HepG2 (cell line): ENCODE results near the gene ABL2. TPM values are rescaled to one million over a fixed set of nuclear protein-coding genes. Genes with fewer than 3 reads are reported as not detected.

Experiments
- ARID3A ChIP-seq: IDR thresholded peaks from 2 replicates; pipeline ENCODE4 v1.6.1; 2012; ENCODE audit warnings: low read depth, low read length, improper control_type of control experiment
- ASH2L ChIP-seq: fragments of 300-600, 200-600 bp; sonication (generic); IDR thresholded peaks from 2 replicates; pipeline ENCODE4 v1.7.0; 2017; ENCODE audit warnings: low read depth, mild to moderate bottlenecking, moderate library complexity, mixed read lengths, low read length; ENCODE audit not compliant: insufficient read length
- ATF7-NPFF ChIP-seq: sonication (generic); formaldehyde crosslinking; IDR thresholded peaks from 2 replicates; pipeline ENCODE4 v1.8.1; 2023; ENCODE audit warnings: mild to moderate bottlenecking, low read depth, missing genetic modification reagents, moderate library complexity
- BRF2 ChIP-seq: sonication (generic); formaldehyde crosslinking; IDR thresholded peaks from 2 replicates; pipeline ENCODE4 v1.8.1; 2022; ENCODE audit warnings: mild to moderate bottlenecking, missing genetic modification reagents
- CENPT ChIP-seq: sonication (generic); formaldehyde crosslinking; IDR thresholded peaks from 2 replicates; pipeline ENCODE4 v1.8.0; 2022; ENCODE audit warnings: low read depth, mild to moderate bottlenecking, moderate library complexity, missing genetic modification reagents
- CERS6 ChIP-seq: sonication (generic); formaldehyde crosslinking; IDR thresholded peaks from 2 replicates; pipeline ENCODE4 v1.5.0; 2020; ENCODE audit warnings: missing genetic modification reagents
- CREM ChIP-seq, 2 experiments: sonication (generic) in 1 of 2; formaldehyde crosslinking in 1 of 2; IDR thresholded peaks; 2 replicates each; pipeline versions ENCODE4 v1.4.0 to v1.6.1; 2016 to 2020; ENCODE audit warnings: antibody characterized with exemption in 1 of 2, mild to moderate bottlenecking in 1 of 2, missing genetic modification reagents in 1 of 2
- DNMT1 ChIP-seq: sonication (generic); formaldehyde crosslinking; IDR thresholded peaks from 2 replicates; pipeline ENCODE4 v1.5.1; 2020; ENCODE audit warnings: mild to moderate bottlenecking, missing genetic modification reagents
- FOXK2 ChIP-seq: fragments of 450-650 bp; IDR thresholded peaks from 2 replicates; pipeline ENCODE4 v1.6.1; 2016
- GPN1 ChIP-seq: sonication (generic); formaldehyde crosslinking; IDR thresholded peaks from 2 replicates; pipeline ENCODE4 v1.5.1; 2020; ENCODE audit warnings: missing genetic modification reagents, borderline replicate concordance
- HMG20B ChIP-seq: conservative IDR thresholded peaks from 2 replicates; pipeline ENCODE4 v1.6.1; 2016; ENCODE audit warnings: missing genetic modification reagents, missing compliant biosample characterization
- IKZF1 ChIP-seq: fragments of 450-650 bp; IDR thresholded peaks from 2 replicates; pipeline ENCODE4 v1.7.1; 2016
- KAT8 ChIP-seq: IDR thresholded peaks from 2 replicates; pipeline ENCODE4 v1.6.1; 2016; ENCODE audit warnings: missing genetic modification reagents, missing compliant biosample characterization
- KDM5B ChIP-seq: sonication (generic); formaldehyde crosslinking; IDR thresholded peaks from 2 replicates; pipeline ENCODE4 v1.4.0; 2020; ENCODE audit warnings: missing genetic modification reagents, mild to moderate bottlenecking, borderline replicate concordance
- LCORL ChIP-seq, 2 experiments: fragments of 450-650 bp in 1 of 2; sonication (generic) in 1 of 2; formaldehyde crosslinking in 1 of 2; IDR thresholded peaks; 2 replicates each; pipeline versions ENCODE4 v1.5.0 to v1.6.1; 2017 to 2020; ENCODE audit warnings: antibody characterized with exemption in 1 of 2, missing genetic modification reagents in 1 of 2
- MIER3 ChIP-seq: IDR thresholded peaks from 2 replicates; pipeline ENCODE4 v1.6.1; 2016; ENCODE audit warnings: missing compliant biosample characterization, borderline replicate concordance
- MYNN ChIP-seq: sonication (generic); formaldehyde crosslinking; IDR thresholded peaks from 2 replicates; pipeline ENCODE4 v1.4.0; 2020; ENCODE audit warnings: mild to moderate bottlenecking, low read depth, missing genetic modification reagents
- PCBP1 ChIP-seq: fragments of 200-400 bp; formaldehyde crosslinking; IDR thresholded peaks from 2 replicates; pipeline ENCODE4 v1.6.1; 2017; ENCODE audit warnings: mild to moderate bottlenecking, low read depth, low read length, borderline replicate concordance
- RARA ChIP-seq: IDR thresholded peaks from 2 replicates; pipeline ENCODE4 v1.6.1; 2016; ENCODE audit warnings: missing genetic modification reagents, missing compliant biosample characterization
- RCOR2 ChIP-seq: IDR thresholded peaks from 2 replicates; pipeline ENCODE4 v1.6.1; 2016; ENCODE audit warnings: missing biosample characterization, missing genetic modification reagents
- SMAD1 ChIP-seq: sonication (generic); formaldehyde crosslinking; IDR thresholded peaks from 2 replicates; pipeline ENCODE4 v1.4.0; 2020; ENCODE audit warnings: missing genetic modification reagents, low read depth, mild to moderate bottlenecking, borderline replicate concordance
- STAT5B ChIP-seq: sonication (generic); formaldehyde crosslinking; IDR thresholded peaks from 2 replicates; pipeline ENCODE4 v1.4.0; 2020; ENCODE audit warnings: missing genetic modification reagents
- TCF7L2 ChIP-seq: IDR thresholded peaks from 2 replicates; pipeline ENCODE4 v1.6.1; 2011; ENCODE audit warnings: mild to moderate bottlenecking, low read depth, low read length, moderate library complexity
- U2AF2 ChIP-seq: fragments of 200-400 bp; formaldehyde crosslinking; IDR thresholded peaks from 2 replicates; pipeline ENCODE4 v1.6.1; 2017; ENCODE audit warnings: low read depth, mild to moderate bottlenecking, low read length
- ZBTB7A ChIP-seq: sonication (generic); formaldehyde crosslinking; IDR thresholded peaks from 2 replicates; pipeline ENCODE4 v1.8.0; 2022; ENCODE audit warnings: mild to moderate bottlenecking, missing genetic modification reagents
- ZNF160 ChIP-seq: sonication (generic); formaldehyde crosslinking; IDR thresholded peaks from 2 replicates; pipeline ENCODE4 v1.8.0; 2022; ENCODE audit warnings: mild to moderate bottlenecking, inconsistent platforms, missing genetic modification reagents
- ZNF224 ChIP-seq: sonication (generic); formaldehyde crosslinking; IDR thresholded peaks from 2 replicates; pipeline ENCODE4 v1.5.0; 2020; ENCODE audit warnings: mild to moderate bottlenecking, missing genetic modification reagents
- ZNF230 ChIP-seq: sonication (generic); formaldehyde crosslinking; IDR thresholded peaks from 2 replicates; pipeline ENCODE4 v1.4.0; 2020; ENCODE audit warnings: mild to moderate bottlenecking, missing genetic modification reagents
- ZNF326 ChIP-seq: sonication (generic); formaldehyde crosslinking; IDR thresholded peaks from 2 replicates; pipeline ENCODE4 v1.4.0; 2020; ENCODE audit warnings: missing genetic modification reagents, borderline replicate concordance
- ZNF501 ChIP-seq: sonication (generic); formaldehyde crosslinking; IDR thresholded peaks from 2 replicates; pipeline ENCODE4 v1.5.1; 2020; ENCODE audit warnings: mild to moderate bottlenecking, moderate library complexity, missing genetic modification reagents
- ZNF761 ChIP-seq: sonication (generic); formaldehyde crosslinking; conservative IDR thresholded peaks from 2 replicates; pipeline ENCODE4 v1.4.0; 2020; ENCODE audit warnings: mild to moderate bottlenecking, missing genetic modification reagents
- polyA plus RNA-seq, 8 experiments: library from polyadenylated mRNA; depleted of rRNA in 3 of 8; stranded (reverse) in 7 of 8; unstranded in 1 of 8; fragments of >200 nt; fragmentation: Illumina TruSeq in 4 of 8; extraction: Trizol in 4 of 8; gene quantifications; 2 replicates each; pipeline versions ENCODE4 v1.2.1 to v1.2.3, GENCODE V29; 2011 to 2016; ENCODE audit warnings: low read depth in 4 of 8, missing spikeins in 1 of 8, mixed read lengths in 1 of 8; ENCODE audit not compliant: insufficient read depth in 1 of 8
- total RNA-seq, 5 experiments: library from RNA; depleted of rRNA; stranded (reverse); fragments of >200 nt; fragmentation: Illumina TruSeq; extraction: Trizol; gene quantifications; 2 replicates each; pipeline ENCODE4 v1.2.3, GENCODE V29; 2016; ENCODE audit warnings: low read depth in 1 of 5

The ABL2 gene
- total and polyA plus RNA-seq, 2 of the 13 experiments (the other 11 are each of a cell fraction or from before 2014, with no cell fraction given) = 5.8 to 6.0 TPM

GRCh38 chr1:179226738-179227137 lies 2.7 kb downstream of the ABL2 start (continued):
- TF ChIP-seq DNMT1 (CRISPR knock-in tag) = no peak
- TF ChIP-seq U2AF2 = no peak
- no peak for TF ChIP-seq STAT5B (CRISPR knock-in tag)
- no peak for TF ChIP-seq KDM5B
- TF ChIP-seq RCOR2 (CRISPR knock-in tag) = peak; percentile 79
- TF ChIP-seq BRF2 (CRISPR knock-in tag) = no peak
- TF ChIP-seq TCF7L2 = no peak
- TF ChIP-seq ZBTB7A (CRISPR knock-in tag) = no peak
- TF ChIP-seq ZNF761 (CRISPR knock-in tag) = 0 out of 2 replicates have a peak, but pooled peaks have one; percentile 23
- TF ChIP-seq ZNF326 (CRISPR knock-in tag) = no peak
- TF ChIP-seq ZNF230 (CRISPR knock-in tag) = no peak
- TF ChIP-seq GPN1 = no peak
- TF ChIP-seq ZNF160 (CRISPR knock-in tag) = no peak
- no peak for TF ChIP-seq ZNF224 (CRISPR knock-in tag)
- no peak for TF ChIP-seq PCBP1
- no peak for TF ChIP-seq SMAD1
- TF ChIP-seq ATF7-NPFF (CRISPR knock-in tag) = no peak
- no peak for TF ChIP-seq CERS6 (CRISPR knock-in tag)
- no peak for TF ChIP-seq IKZF1
- peak; percentile 12; the same call in 1 of the 2 replicates for TF ChIP-seq KAT8 (CRISPR knock-in tag)
- no peak for TF ChIP-seq MIER3 (CRISPR knock-in tag)
- no peak for TF ChIP-seq ZNF501 (CRISPR knock-in tag)
- no peak for TF ChIP-seq HMG20B (CRISPR knock-in tag)
- TF ChIP-seq ARID3A = peak; percentile 60
- no peak for TF ChIP-seq FOXK2
- TF ChIP-seq LCORL (IDR thresholded peaks at IDR 0.05) = no peak
- peak; percentile 24; the same call in 1 of the 2 replicates for TF ChIP-seq LCORL (CRISPR knock-in tag; IDR thresholded peaks at IDR 0.05)
- TF ChIP-seq MYNN (CRISPR knock-in tag) = no peak
- peak; percentile 54; the same call in 1 of the 2 replicates for TF ChIP-seq RARA (CRISPR knock-in tag)
- TF ChIP-seq ASH2L = peak; percentile 13
- no peak for TF ChIP-seq CENPT
- peak; percentile 49; the same call in 1 of the 2 replicates for TF ChIP-seq CREM (IDR thresholded peaks at IDR 0.05)
- TF ChIP-seq CREM (CRISPR knock-in tag; IDR thresholded peaks at IDR 0.05) = no peak
